T-helper 1 cell (primary cell): Measurements from ENCODE around the gene KY.

Experiments used
- DNase-seq, 5 donors: peaks; one replicate each; pipeline ENCODE4 v3.0.0-alpha.2; 2012 to 2020

Gene KY

DNA sequence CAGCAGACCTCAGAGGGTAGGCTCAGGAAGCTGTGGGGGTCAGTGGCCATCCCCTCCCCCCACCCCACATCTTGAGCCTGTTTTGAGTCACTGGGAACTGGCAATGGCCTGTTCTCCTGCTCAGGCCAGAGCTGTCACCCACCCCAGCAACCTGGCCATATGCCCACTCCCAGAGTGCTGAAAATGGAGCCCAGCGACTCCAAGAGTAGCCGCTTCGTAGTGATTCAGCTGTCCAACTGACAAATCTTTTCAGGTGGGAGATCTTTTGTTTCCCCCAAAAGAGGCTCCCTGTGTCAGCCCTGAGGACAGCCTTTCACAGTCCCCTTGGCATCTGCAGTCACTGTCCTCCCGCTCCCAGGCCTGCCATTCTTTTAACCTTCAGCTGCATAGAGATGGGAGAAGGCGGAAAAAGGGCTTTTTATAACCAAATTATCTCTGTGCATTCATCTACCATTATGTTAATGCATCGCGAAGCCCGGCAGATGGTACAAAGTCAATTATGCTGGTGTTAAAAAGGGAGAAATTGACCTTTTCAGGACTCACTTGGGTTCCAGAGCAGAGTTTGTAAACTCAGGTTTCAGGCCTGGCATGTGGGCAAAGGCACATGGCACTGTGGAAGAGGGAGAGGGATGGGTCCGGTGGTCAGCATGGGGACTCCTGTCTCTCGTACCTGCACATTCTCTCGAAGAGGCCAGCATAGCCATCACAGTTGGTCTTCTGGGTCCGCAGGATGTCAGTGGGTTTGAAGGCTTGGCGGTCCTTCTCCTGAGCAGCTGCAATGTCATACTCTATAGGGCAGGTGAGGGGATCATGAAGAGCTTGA, 32.1 kb downstream of the KY start:
- DNase-seq, result no peak

DNA sequence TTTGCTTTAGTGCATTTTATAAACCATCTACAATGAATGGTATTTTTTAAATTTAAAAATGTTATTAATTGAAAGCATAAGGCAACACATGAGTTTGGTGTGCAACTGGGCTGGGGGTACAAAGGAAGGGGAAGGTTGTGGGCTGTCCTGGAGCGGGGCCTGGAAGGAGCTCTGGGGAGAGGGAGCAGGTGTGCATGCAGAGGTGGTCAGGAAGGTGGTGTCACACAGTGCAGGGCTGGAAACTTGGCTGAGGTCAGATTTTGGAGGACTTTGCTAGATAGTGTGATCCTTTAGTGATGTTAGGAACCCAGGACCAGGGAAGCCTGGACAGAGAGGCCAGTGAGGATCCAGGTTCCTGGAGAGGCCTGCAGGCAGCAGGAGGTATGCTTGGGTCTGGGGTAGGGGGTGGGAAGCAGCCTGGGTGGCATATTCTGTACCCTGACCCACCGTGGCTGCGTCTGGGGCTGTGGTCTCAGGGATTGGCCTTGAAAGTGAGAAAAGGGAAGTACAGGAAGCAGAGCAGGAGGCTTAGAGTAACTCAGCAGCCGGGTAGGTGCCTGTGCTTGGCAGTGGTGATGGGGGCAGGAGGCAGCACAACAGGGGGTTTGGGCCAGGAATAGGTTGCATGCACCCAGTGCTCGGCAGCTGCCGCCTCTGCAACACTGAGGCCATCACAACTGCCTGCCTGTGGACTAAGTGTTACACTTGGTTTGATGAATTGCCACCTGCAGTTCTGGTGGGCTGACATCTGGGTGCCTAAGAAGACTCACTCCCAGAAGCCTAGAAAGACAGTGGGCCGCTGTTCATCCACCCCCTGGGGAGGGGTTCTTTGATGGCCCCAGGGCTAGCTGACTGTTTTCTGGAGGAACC, 33.0 kb downstream of the KY start:
- no peak for DNase-seq

DNA sequence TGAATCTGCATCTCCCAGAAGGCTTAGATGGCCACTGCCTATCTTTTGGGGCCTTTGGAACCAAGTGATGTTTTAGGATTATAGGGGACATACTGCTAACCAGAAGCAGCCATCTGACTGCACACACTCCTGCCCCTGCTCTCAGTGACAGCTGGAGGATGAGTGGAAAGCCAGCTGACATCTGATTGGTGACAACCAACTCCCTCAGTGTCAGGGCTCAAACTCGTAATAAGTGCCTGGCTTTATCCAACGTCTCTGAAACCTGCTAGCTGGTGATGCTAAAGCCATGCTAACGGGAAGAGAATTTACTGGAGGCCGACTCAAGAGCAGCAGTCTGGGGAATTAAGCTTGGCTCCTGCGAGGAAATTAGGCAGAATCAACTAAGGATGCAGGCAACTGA, 35.1 kb downstream of the KY start:
- no peak for DNase-seq

DNA sequence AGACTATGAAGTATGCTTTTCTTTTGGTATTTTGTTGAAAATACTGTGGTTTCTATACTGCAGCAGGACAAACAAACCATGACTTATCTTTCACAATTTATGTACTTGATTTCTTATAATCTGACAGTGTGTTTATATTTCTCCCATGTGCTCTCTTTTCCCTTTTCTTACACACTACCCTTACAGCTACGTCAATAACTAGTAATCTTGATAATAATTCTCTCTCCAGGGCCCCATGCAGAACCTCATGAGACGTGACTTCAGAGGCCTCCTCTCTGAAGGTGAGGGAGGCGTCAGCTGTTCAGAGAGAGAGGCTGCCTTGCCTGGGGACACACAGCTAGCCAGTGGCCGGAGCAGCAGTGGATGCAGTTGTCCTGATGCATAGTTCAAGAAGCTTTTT, 35.9 kb downstream of the KY start:
- DNase-seq, result no peak

DNA sequence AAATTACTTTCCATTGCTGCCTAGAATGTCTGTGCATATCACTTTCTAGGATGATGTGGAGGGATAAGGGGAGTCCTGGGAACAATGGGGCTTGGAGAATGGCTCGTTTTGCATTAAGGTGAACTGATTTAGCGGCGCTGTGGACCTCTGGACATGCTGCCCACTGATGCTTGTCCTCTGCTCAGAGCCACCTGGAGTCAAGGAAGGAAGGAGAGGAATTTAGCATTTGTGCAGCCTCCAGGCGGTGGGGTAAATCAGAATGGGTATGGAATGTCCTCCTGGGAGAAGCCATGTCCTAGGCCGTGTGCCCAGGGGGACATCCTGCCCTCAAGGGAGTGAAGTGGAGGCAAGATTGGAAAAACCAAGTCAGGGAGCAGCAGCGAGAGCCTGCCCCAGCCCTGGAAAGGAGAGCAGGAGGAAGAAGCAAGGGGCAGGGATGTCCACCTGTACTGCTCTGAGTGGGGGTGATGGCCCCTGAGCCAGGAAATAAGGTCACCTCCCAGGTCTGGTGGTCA, 37.8 kb downstream of the KY start:
- DNase-seq, result no peak

DNA sequence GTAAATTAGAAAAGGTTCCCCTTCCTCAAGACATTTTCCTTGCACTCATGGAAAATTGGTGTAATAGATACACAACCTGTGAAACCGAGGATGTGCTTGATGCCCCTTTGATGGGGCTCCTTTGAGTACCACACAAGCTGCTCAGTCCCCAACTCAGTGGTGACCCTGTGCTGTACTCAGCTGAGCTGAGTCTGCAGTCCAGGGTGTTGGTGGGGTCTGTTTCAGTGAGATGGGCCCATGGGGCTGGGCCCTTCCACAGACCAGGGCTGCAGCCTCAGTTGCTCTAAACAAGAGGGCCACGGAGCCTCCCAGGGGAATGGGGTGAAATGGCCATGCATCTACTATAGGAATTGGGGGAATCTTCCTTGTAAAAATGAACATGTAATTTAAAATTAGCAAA, 39.3 kb downstream of the KY start:
- DNase-seq, result no peak

DNA sequence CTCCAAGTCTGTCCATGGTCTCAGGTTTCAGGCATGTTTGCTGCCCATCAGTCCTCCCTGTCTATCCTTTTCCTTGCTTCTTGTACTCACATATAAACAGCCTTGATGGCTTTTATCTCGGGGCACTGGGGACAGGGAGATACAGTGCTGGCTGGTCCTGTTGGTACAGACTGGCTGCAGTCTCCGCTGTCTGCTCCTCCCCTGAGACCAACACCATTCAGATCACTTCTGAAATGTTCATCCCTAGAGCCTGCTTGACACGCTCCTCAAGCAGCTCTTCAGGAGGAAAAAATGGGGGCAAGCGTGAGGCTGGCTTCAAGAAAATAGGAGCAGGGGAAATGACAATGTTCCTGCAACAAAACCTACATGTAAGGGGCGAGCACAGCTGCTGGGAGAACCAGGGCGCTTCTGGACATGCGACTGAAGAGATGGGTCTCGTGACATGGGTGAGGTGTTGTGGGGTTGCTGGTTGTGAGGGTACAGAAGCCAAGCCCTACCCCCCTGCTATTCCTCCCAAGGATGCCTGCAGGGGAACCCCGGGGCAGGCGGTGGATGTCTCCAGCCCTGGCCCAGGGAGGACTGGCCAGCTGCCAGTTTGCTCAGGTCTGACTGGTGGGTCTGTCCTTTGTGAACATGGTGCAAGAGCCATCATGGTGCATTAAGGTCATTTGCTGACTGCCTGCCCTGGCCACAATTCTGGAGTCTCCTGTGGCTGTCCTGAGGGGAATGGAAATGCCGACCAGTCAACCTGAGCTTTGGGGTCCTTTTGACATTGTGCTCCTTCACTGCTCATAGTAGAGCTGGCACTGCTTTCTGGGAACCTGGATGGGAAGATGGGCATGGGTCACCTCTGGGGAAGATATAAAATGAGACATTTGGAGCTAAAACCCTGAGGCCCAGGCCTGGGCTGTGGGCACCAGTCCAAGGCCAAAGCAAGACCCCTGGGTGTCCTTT, 40.1 kb downstream of the KY start:
- DNase-seq, result no peak

DNA sequence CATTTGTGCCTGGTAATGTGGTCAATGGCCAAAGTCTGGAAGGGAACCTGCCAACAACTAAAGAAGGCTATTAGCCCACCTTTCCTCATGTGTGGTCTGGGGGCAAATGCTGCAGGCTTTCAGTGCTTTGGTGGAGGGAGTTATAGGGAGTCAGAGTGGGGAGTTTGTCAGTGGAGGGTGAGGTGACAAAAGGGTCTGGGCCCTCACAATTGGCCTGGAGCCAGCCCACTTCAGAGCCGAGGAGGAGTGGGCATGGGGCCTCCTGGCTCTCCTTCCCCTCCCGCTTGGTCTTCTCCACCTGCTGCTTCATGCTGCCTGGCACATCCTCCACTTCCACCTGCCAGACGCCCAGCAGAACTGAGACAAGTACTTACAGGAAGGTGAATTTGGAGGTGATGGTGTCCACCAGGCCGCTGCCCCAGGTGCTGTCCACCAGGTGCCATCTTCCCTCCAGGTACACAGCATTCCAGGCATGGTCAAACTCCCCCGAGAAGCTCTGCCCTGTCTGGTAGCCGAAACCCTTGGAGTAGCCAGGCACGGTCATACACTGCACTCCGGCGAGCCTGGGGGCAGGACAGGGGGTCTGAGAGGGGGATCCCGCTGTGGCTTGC, 40.9 kb downstream of the KY start:
- DNase-seq, result no peak

DNA sequence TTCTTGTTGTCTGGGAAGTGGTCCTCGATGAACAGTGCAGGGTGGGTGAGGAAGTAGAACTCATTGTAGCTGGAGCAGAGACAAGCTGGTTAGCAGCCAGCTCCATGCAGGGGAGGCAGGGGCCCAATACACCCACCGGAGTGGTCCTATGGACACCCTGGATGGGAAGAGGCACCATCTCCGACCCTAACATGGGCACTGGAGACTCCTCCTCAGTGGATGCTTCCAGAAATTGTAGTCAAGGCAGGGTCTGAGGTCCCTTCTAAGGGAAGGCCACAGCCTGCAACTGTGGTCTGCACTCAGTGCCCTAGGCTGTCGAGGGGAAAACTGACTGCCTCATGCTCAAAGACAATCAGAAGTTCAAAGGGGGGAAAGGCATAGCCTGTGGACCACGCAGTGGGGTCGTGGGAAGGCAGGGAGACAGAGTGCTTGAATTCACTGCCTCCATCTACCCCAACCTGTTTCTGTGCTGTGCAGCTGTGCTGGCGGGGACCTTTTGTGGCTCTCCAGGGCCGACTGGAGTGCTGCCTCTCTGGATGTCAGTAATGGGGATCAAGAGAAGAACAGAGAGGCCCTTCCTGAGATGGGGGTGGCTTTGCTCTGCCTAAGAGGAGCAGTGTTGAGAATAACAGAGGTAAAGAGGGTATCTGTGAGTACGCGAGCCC, 41.9 kb downstream of the KY start:
- DNase-seq, result no peak

DNA sequence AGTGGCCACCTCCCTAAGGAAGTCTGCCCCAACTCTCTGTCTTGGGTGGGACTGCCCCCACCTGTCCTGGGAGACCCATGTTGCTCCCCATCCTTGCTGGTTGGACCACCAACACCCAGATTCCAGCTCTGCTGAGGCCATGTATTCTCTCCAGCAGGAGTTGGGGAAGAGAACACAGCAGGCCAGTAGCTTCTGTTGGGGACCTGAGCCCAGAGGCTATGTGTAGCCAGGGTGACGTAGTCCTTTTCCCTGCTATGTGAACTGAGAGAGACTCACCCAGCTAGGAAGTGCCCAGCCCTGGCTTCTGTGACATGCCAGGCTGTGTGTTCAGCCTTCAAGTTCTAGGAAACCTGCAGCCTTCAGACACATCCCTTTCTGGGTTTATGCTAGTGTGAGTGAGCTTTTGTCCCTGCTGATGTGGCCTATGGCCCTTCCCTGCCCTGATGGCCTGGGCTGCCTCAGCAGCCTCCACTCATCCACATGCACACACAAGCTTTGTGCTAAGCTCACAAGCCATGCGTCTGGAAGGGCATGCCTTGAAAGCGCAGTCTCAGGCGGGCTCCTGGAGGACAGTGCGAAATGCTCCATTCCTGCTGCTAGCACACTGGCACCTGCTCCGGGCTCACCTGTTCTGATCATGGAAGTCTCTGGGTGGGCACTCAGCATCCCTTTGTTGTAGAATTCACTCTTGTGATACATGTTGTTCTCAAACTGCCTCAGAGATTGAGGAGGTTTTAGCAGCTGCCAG, 42.6 kb downstream of the KY start:
- no peak for DNase-seq

DNA sequence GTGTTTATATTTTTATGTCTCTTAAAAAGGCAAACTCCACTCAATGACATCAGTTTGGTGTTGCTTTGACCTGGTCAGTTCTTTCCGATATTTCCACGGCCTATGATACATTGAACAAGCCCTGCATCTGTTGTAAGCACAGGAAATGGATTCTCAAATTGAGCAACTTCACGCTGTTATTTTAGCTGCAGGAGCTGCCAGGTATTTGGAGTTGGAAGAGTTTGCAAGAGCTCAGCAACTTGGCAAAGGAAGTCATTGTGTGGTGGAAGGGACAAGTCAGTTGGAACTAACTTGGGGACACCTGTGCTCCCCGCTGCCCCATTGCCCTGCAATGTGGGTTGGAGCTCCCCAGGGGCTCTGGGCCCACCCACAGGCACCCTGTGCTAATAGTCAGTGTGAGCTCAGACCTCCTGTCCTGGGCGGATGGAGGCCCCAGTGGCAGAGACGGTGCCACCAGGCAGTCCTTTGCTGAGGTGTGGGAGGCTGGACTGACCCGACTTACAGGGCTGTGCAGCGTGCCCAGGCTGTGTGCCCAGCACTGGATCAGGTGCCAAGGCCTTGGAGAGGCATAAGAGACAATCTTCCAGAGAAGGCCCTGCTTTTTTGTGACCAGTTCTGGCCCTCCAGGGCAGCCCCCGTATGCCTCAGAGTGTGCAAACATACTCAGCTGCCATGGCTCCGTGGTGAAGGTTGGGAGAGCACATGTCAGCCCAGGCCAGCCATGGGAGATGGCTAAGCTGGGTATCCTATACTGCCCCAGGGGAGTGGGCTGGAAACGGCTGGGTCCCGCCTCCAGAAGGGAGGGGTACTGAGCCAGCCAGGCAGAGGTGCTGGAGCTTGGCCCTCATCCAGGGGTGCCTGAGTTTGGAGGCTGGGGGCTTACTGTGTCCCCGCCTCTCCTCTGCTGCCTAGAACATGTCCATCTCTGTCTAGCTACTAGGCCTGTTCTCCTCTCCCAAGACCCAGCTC, 43.5 kb downstream of the KY start:
- no peak for DNase-seq

DNA sequence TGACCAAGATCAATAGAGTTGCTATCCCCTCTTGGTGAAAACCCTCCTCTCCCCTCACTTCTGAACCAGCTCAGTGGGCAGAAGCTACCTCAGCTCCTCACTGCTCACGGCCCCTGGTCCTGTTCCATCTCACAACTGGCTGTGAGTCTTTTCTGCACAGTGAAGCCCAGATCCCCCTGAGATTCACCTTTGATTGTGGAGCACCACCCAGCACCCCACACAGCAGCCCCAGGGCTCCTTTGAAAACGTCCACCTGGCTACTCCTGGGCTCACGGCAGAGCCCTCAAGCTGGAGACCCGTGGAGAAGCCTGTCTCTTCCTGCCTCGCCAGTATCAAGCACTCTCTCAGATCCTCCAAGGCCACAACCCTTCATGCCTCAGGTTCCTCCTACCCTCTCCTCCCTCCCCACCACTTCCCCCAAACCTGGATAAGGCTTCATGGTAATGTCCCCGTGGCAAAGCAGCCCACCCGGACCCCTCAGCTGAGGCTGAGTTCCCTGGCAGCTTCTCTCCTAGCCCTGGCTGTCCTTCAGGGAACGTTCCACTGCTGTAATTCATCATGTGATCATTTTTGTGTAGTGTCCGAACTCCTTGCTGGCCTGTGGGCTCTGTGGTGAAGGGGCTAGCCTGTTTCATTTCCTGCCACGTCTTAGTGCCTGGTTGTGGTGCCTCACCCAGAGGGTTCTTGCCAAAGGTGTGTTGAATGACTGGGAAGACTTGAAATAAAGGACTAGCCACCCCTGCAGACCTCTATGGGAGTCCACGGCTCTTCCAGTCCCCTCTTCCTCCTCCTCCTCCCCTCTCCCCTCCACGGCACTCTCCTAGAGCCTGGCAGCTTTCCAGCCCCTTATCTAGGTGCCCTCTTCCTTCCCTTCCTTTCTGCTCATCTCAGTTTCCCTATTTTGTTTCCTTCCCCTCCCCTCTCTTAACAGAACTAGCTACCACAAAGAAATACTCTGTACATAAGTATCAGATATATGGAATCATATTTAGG, 44.5 kb downstream of the KY start:
- no peak for DNase-seq

DNA sequence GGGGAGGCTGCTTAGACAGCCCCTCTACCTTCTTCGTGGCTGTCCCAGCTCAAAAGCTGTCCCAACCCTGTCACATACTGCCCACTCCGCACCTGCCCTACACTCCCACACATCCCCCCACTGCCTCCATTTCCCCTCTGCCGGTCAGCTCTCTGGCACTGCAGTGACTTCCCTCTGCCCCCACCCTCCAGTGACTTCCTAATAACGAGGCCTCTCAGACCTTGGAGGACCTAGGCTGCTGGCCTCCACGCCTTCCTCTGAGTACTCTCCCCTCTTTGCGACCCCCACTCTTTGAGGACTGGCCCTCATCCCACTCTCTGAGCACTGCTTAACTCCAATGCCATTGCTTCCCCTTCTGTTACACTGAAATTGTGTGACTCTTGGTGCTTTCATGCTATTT, 45.3 kb downstream of the KY start:
- no peak for DNase-seq

DNA sequence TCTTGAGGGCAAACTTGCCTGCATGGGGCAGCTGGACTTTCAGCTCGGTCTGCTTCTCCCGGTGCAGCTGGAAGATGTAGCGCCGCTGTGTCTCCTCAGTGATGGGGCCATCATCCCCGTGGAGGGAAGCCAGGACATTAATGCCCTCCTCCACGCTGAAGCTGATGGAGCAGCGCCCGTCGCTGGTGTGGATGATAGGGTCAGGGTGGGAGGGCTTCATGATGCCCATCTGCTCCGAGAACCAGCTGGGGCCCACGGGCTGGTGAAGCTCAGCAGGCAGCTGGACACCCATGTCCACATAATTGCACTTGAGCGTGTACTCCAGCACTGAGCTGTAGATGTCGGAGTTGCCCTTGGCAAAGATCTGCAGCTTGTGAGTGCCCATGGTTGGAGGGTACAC, 46.9 kb downstream of the KY start:
- DNase-seq, result no peak

DNA sequence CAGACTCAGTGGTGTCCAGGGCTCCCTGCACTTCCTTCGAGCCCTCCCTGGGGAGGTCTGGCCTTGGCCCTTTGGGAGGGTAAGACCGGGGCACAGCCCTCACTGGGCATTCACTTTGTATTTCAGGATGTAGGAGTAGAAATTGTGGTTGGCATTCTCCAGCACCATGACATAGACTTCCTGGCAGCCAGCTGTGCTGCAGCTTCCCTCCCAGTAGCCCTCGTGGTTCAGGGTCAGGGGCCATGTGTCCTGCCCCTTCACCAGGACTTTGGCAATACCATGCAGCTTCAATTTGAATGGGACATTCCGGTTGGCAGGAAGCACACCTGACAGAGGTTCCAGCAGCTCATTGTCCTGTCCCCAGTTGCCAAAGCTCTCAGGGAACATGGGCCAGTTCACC, 47.3 kb downstream of the KY start:
- no peak for DNase-seq

DNA sequence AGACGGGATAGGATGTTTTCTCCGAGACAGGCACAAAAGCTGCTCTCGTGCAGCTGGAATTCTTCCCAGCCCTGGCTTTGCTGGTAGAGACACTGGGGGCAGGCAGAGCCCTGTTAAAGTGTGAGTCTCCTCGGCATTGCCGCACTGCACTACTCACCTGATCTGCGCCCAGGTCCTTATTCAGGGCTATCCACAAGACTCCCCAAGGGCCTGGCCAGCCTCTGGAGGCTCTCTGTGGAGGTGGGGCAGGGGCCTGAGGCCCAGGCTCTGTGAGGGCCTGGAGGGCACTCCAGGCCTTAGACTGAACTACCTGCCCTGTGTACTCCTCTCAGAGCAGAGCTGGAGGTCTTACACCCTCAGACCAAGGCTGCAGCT, 48.4 kb downstream of the KY start:
- DNase-seq, result no peak

DNA sequence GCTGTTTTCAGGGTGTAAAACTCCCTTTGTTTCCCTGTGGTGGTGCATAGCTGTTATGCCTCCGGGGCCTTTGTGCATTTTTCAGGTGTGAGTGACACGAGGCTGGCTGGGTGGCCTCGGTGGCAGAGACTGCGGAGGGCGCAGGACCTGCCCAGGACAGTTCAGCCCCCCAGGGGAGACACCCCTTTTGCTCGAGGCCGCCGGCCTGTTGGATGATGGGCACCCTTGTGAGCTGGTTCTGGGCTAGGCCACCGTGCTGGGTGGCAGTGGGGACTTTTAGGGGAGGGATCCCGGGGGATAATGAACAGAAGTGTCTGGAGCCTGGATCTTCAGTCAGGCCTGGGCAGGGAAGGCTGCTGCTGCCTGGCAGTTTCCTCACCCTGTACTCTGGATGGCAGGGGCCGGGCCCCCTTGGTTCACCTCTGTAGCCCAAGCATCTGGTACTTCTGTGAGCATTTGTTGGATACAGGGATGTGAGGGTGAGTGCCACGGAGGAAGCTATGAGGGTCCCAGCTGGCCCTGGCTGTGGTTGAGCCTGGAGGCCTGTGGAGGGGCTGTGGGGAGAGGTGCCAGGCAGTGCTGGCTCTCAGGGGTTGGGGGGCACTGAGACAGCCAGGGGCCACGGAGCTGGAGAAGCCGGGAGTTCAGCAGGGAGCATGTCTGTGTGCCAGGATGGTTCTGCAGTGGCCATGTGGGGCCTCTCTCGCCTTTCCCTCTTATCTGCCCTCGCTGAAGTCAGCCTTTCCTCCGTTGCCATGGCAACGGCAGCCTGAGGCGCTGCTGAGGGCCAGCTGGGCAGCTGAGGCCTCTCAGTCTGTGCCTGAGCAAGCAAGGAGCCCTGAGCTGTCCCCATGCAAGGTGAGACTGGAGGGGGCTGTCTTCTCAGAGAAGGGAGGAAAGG, 49.0 kb downstream of the KY start:
- DNase-seq, result no peak
